ENCODE measurements around the gene MID1.

Gene MID1

GRCh38 chrX:10415306-10416001 is 204.9 kb downstream of the MID1 start:
- DNase-seq, result no peak

GRCh38 chrX:10414862-10415261 is 205.5 kb downstream of the MID1 start:
- no peak for DNase-seq

- no peak for DNase-seq
These were observed 206.1 kb downstream of the MID1 start for GRCh38 chrX:10414156-10414824.

GRCh38 chrX:10404436-10404835 is 215.9 kb downstream of the MID1 start:
- DNase-seq, result no peak

- DNase-seq, result no peak
These were observed 219.1 kb downstream of the MID1 start for GRCh38 chrX:10401239-10401638.

- no peak for DNase-seq
These were observed 221.2 kb downstream of the MID1 start for GRCh38 chrX:10399043-10399741.

- DNase-seq, result no peak
These were observed 222.2 kb downstream of the MID1 start for GRCh38 chrX:10398215-10398614.

GRCh38 chrX:10397349-10397748 is 223.0 kb downstream of the MID1 start:
- no peak for DNase-seq

- DNase-seq, result no peak
These were observed 224.7 kb downstream of the MID1 start for GRCh38 chrX:10395643-10396042.

Measured in right hindlimb (tissue), 1 donor.